Activated CD4-positive, alpha-beta T cell treated with anti-CD3 and anti-CD28 coated beads for 4 hours (primary cell): ENCODE results near the gene AKR1E2.
"Not testable (repeated sequence)": the region's sequence is repeated elsewhere in the genome, so short reads cannot be mapped to it uniquely, and the experiment has no call there.

Experiments
- DNase-seq, 2 donors: peaks; one replicate each; pipeline ENCODE4 v3.0.0-alpha.2; 2020

AKR1E2 gene

GRCh38 chr10:4815646-4816180 is 10.3 kb upstream of the AKR1E2 start:
- not testable (repeated sequence) for DNase-seq

- DNase-seq: no peak
Measured at GRCh38 chr10:4816966-4817365, 9.0 kb upstream of the AKR1E2 start.

GRCh38 chr10:4819067-4819466 is 6.9 kb upstream of the AKR1E2 start:
- DNase-seq: no peak

- DNase-seq: no peak
Measured at GRCh38 chr10:4819707-4820106, 6.3 kb upstream of the AKR1E2 start.

GRCh38 chr10:4820804-4821401 is 5.1 kb upstream of the AKR1E2 start:
- DNase-seq: no peak

- no peak for DNase-seq
Measured at GRCh38 chr10:4822208-4822607, 3.8 kb upstream of the AKR1E2 start.

GRCh38 chr10:4824791-4825310 is 1.2 kb upstream of the AKR1E2 start:
- no peak for DNase-seq

GRCh38 chr10:4825456-4825867 is 545 bp upstream of the AKR1E2 start:
- DNase-seq: no peak

- no peak for DNase-seq
Measured at GRCh38 chr10:4826792-4827324, 851 bp downstream of the AKR1E2 start.

- DNase-seq: no peak
Measured at GRCh38 chr10:4828005-4828404, 2.0 kb downstream of the AKR1E2 start.

GRCh38 chr10:4830551-4830950 is 4.5 kb downstream of the AKR1E2 start:
- no peak for DNase-seq

GRCh38 chr10:4831091-4831490 is 5.1 kb downstream of the AKR1E2 start:
- no peak for DNase-seq

GRCh38 chr10:4833286-4833685 is 7.3 kb downstream of the AKR1E2 start:
- DNase-seq: no peak

- DNase-seq: no peak
Measured at GRCh38 chr10:4834898-4835405, 8.9 kb downstream of the AKR1E2 start.

GRCh38 chr10:4835494-4835918 is 9.5 kb downstream of the AKR1E2 start:
- no peak for DNase-seq

- DNase-seq: no peak
Measured at GRCh38 chr10:4836416-4836969, 10.5 kb downstream of the AKR1E2 start.

- no peak for DNase-seq
Measured at GRCh38 chr10:4837551-4837950, 11.5 kb downstream of the AKR1E2 start.

- DNase-seq: no peak
Measured at GRCh38 chr10:4838743-4839142, 12.7 kb downstream of the AKR1E2 start.

GRCh38 chr10:4839353-4839752 is 13.3 kb downstream of the AKR1E2 start:
- no peak for DNase-seq

- DNase-seq: no peak
Measured at GRCh38 chr10:4840151-4840550, 14.1 kb downstream of the AKR1E2 start.

- no peak for DNase-seq
Measured at GRCh38 chr10:4843525-4844180, 17.6 kb downstream of the AKR1E2 start.

GRCh38 chr10:4844864-4845263 is 18.9 kb downstream of the AKR1E2 start:
- DNase-seq: no peak

GRCh38 chr10:4845766-4846165 is 19.8 kb downstream of the AKR1E2 start:
- DNase-seq: no peak

GRCh38 chr10:4846775-4847174 is 20.8 kb downstream of the AKR1E2 start:
- no peak for DNase-seq
